HepG2 (cell line): Measurements from ENCODE around the gene SYNPO. TPM values are rescaled to one million over a fixed set of nuclear protein-coding genes. Genes with fewer than 3 reads are reported as not detected.
A peak's percentile ranks its signal among the peaks of the same experiment; 100 is the strongest.

Source experiments
- CENPX ChIP-seq: sonication (generic); formaldehyde crosslinking; IDR thresholded peaks from 2 replicates; pipeline ENCODE4 v1.9.0; 2021; ENCODE audit warnings: mild to moderate bottlenecking, missing genetic modification reagents, moderate library complexity
- DBP ChIP-seq: sonication (generic); formaldehyde crosslinking; IDR thresholded peaks from 2 replicates; pipeline ENCODE4 v1.4.0; 2020; ENCODE audit warnings: missing genetic modification reagents; ENCODE audit errors: not compliant biosample characterization
- ELF4 ChIP-seq: sonication (generic); formaldehyde crosslinking; IDR thresholded peaks from 2 replicates; pipeline ENCODE4 v1.5.0; 2020; ENCODE audit warnings: missing genetic modification reagents, mild to moderate bottlenecking, moderate library complexity, borderline replicate concordance
- HCFC1 ChIP-seq: fragments of 150-350 bp; IDR thresholded peaks from 2 replicates; pipeline ENCODE4 v1.6.1; 2014; ENCODE audit warnings: low read depth, low read length
- HOXA5 ChIP-seq: sonication (generic); formaldehyde crosslinking; IDR thresholded peaks from 2 replicates; pipeline ENCODE4 v1.4.0; 2020; ENCODE audit warnings: missing genetic modification reagents
- KIAA2018 ChIP-seq: sonication (generic); formaldehyde crosslinking; IDR thresholded peaks from 2 replicates; pipeline ENCODE4 v1.5.0; 2020; ENCODE audit warnings: mild to moderate bottlenecking, missing genetic modification reagents, borderline replicate concordance
- KLF11 ChIP-seq: IDR thresholded peaks from 2 replicates; pipeline ENCODE4 v1.6.1; 2016; ENCODE audit warnings: missing compliant biosample characterization
- SNAPC2 ChIP-seq: sonication (generic); formaldehyde crosslinking; IDR thresholded peaks from 2 replicates; pipeline ENCODE4 v1.8.1; 2022; ENCODE audit warnings: mild to moderate bottlenecking, missing genetic modification reagents
- ZNF225 ChIP-seq: sonication (generic); formaldehyde crosslinking; IDR thresholded peaks from 2 replicates; pipeline ENCODE4 v1.4.0; 2020; ENCODE audit warnings: mild to moderate bottlenecking, missing genetic modification reagents
- ZNF24 ChIP-seq: fragments of 450-650 bp; IDR thresholded peaks from 2 replicates; pipeline ENCODE4 v1.6.1; 2017; ENCODE audit warnings: antibody characterized with exemption, mild to moderate bottlenecking
- ZNF512B ChIP-seq: sonication (generic); formaldehyde crosslinking; IDR thresholded peaks from 2 replicates; pipeline ENCODE4 v1.5.1; 2020; ENCODE audit warnings: missing genetic modification reagents, mild to moderate bottlenecking, borderline replicate concordance
- ZNF564 ChIP-seq: sonication (generic); formaldehyde crosslinking; IDR thresholded peaks from 2 replicates; pipeline ENCODE4 v1.8.1; 2023; ENCODE audit warnings: mild to moderate bottlenecking, missing genetic modification reagents
- ZNF570 ChIP-seq: sonication (generic); formaldehyde crosslinking; IDR thresholded peaks from 2 replicates; pipeline ENCODE4 v1.4.0; 2020; ENCODE audit warnings: mild to moderate bottlenecking, missing genetic modification reagents, borderline replicate concordance
- ZNF580 ChIP-seq: IDR thresholded peaks from 2 replicates; pipeline ENCODE4 v1.6.1; 2016; ENCODE audit warnings: low read depth, borderline replicate concordance
- polyA plus RNA-seq, 8 experiments: library from polyadenylated mRNA; depleted of rRNA in 3 of 8; stranded (reverse) in 7 of 8; unstranded in 1 of 8; fragments of >200 nt; fragmentation: Illumina TruSeq in 4 of 8; extraction: Trizol in 4 of 8; gene quantifications; 2 replicates each; pipeline versions ENCODE4 v1.2.1 to v1.2.3, GENCODE V29; 2011 to 2016; ENCODE audit warnings: low read depth in 4 of 8, missing spikeins in 1 of 8, mixed read lengths in 1 of 8; ENCODE audit not compliant: insufficient read depth in 1 of 8
- total RNA-seq, 5 experiments: library from RNA; depleted of rRNA; stranded (reverse); fragments of >200 nt; fragmentation: Illumina TruSeq; extraction: Trizol; gene quantifications; 2 replicates each; pipeline ENCODE4 v1.2.3, GENCODE V29; 2016; ENCODE audit warnings: low read depth in 1 of 5

SYNPO gene
- total and polyA plus RNA-seq, 2 of the 13 experiments (the other 11 are each of a cell fraction or from before 2014, with no cell fraction given): 0.09 to 0.30 TPM

- TF ChIP-seq KIAA2018 (CRISPR knock-in tag) (no peak), HCFC1 (no peak), ZNF512B (no peak), HOXA5 (peak; percentile 51; the same call in 1 of the 2 replicates), SNAPC2 (no peak), DBP (CRISPR knock-in tag) (no peak), CENPX (CRISPR knock-in tag) (no peak), KLF11 (CRISPR knock-in tag) (no peak), ZNF225 (CRISPR knock-in tag) (no peak), ZNF580 (peak; percentile 36; the same call in 1 of the 2 replicates), ZNF570 (no peak), ZNF564 (CRISPR knock-in tag) (no peak), ELF4 (CRISPR knock-in tag) (no peak), ZNF24 (no peak)
Measured at GRCh38 chr5:150656191-150657132, 16.0 kb downstream of the SYNPO start (continued).
